Activated CD4-positive, alpha-beta T cell treated with anti-CD3 and anti-CD28 coated beads, Interleukin-2, amount 50 U/mL, for 16 hours (primary cell): ENCODE data around the gene PML.

Source experiments
- DNase-seq: peaks from one replicate; pipeline ENCODE4 v3.0.0-alpha.2; 2020

Gene PML

GRCh38 chr15:74013374-74013894 lies 18.9 kb downstream of the PML start:
- DNase-seq, result no peak

- DNase-seq, result no peak
Observed at GRCh38 chr15:74019734-74020133, 25.2 kb downstream of the PML start.

- no peak for DNase-seq
Observed at GRCh38 chr15:74022706-74023470, 28.4 kb downstream of the PML start.

GRCh38 chr15:74024687-74025086 lies 30.2 kb downstream of the PML start:
- DNase-seq, result no peak

GRCh38 chr15:74025436-74025835 lies 30.9 kb downstream of the PML start:
- no peak for DNase-seq

GRCh38 chr15:74027688-74028087 lies 33.2 kb downstream of the PML start:
- no peak for DNase-seq

- DNase-seq, result no peak
Observed at GRCh38 chr15:74028646-74029045, 34.1 kb downstream of the PML start.

- DNase-seq, result no peak
Observed at GRCh38 chr15:74032046-74032445, 37.5 kb downstream of the PML start.

- no peak for DNase-seq
Observed at GRCh38 chr15:74032606-74033561, 38.4 kb downstream of the PML start.

GRCh38 chr15:74034206-74034755 lies 39.8 kb downstream of the PML start:
- DNase-seq, result no peak

- no peak for DNase-seq
Observed at GRCh38 chr15:74035121-74036017, 40.9 kb downstream of the PML start.

GRCh38 chr15:74036271-74037170 lies 42.0 kb downstream of the PML start:
- DNase-seq, result no peak

- DNase-seq, result no peak
Observed at GRCh38 chr15:74037171-74038117, 42.9 kb downstream of the PML start.

GRCh38 chr15:74038707-74039655 lies 44.5 kb downstream of the PML start:
- no peak for DNase-seq

- no peak for DNase-seq
Observed at GRCh38 chr15:74039656-74040010, 45.1 kb downstream of the PML start.

- DNase-seq, result no peak
Observed at GRCh38 chr15:74040109-74040850, 45.8 kb downstream of the PML start.

- DNase-seq, result no peak
Observed at GRCh38 chr15:74041311-74041756, 46.8 kb downstream of the PML start.
